H1 (cell line): ENCODE results near the gene ZNF423. TPM values are rescaled to one million over a fixed set of nuclear protein-coding genes. Genes with fewer than 3 reads are reported as not detected.

Source experiments
- CTCF ChIA-PET: fragments of 300-600 bp; sonication (Branson Sonifier 250); formaldehyde crosslinking; loops from one replicate; lab custom pipeline; 2021; ENCODE audit not compliant: partially characterized antibody; lab: Charles Lee
- POLR2A ChIA-PET: fragments of 300-600 bp; sonication (Branson Sonifier 250); formaldehyde crosslinking; loops from one replicate; lab custom pipeline; 2021; ENCODE audit warnings: inconsistent platforms; ENCODE audit not compliant: partially characterized antibody; lab: Charles Lee
- DNase-seq, 2 experiments: peaks; one replicate each; pipeline versions ENCODE4 v3.0.0 to v3.0.0-alpha.2; 2010 to 2022; ENCODE audit warnings: low spot score in 2 of 2, low read depth in 1 of 2, mixed read lengths in 1 of 2
- FAIRE-seq: peaks from 2 replicates; lab custom pipeline; 2011; peaks lifted over from hg19 to GRCh38; lab: Jason Lieb, UNC
- H2AFZ ChIP-seq: 2 replicates; pipeline ENCODE4 v1.8.1; 2012; ENCODE audit warnings: low read length, inconsistent platforms
- H2AK5ac ChIP-seq: 2 replicates; pipeline ENCODE4 v1.6.1; 2013; ENCODE audit warnings: low read depth, low read length
- H2BK120ac ChIP-seq: replicated peaks from 2 replicates; pipeline ENCODE3; 2013; ENCODE audit warnings: low read depth, low read length, inconsistent platforms
- H2BK12ac ChIP-seq: 2 replicates; pipeline ENCODE4 v1.6.1; 2013; ENCODE audit warnings: low read depth, low read length
- H2BK15ac ChIP-seq: 2 replicates; pipeline ENCODE4 v1.6.1; 2013; ENCODE audit warnings: low read length
- H2BK20ac ChIP-seq: 2 replicates; pipeline ENCODE4 v1.6.1; 2013; ENCODE audit warnings: low read length
- H2BK5ac ChIP-seq: 2 replicates; pipeline ENCODE4 v1.6.1; 2013; ENCODE audit warnings: low read depth, low read length
- H3K14ac ChIP-seq: 2 replicates; pipeline ENCODE4 v1.6.1; 2013; ENCODE audit warnings: inconsistent platforms; ENCODE audit not compliant: insufficient read length
- H3K18ac ChIP-seq: 2 replicates; pipeline ENCODE4 v1.6.1; 2013; ENCODE audit warnings: low read length; ENCODE audit errors: extremely low read depth
- H3K23ac ChIP-seq: 2 replicates; pipeline ENCODE4 v1.6.1; 2013; ENCODE audit warnings: inconsistent platforms; ENCODE audit not compliant: insufficient read length
- H3K23me2 ChIP-seq: 2 replicates; pipeline ENCODE4 v1.6.1; 2013; ENCODE audit warnings: low read depth, low read length
- H3K27ac ChIP-seq: 2 replicates; pipeline ENCODE4 v1.6.1; 2011; ENCODE audit warnings: low read depth, low read length, inconsistent platforms
- H3K27me3 ChIP-seq, 4 experiments: replicated peaks in 1 of 4; 1 replicate in 1 of 4; 2 replicates in 3 of 4; pipeline versions ENCODE4 v1.6.1 to v1.8.1; 2011 to 2013; ENCODE audit warnings: low read length in 3 of 4, mild to moderate bottlenecking in 3 of 4, inconsistent platforms in 2 of 4, mixed read lengths in 2 of 4, moderate library complexity in 1 of 4; ENCODE audit not compliant: control insufficient read depth in 3 of 4, insufficient read depth in 3 of 4; ENCODE audit errors: extremely low read depth in 1 of 4
- H3K36me3 ChIP-seq, 4 experiments: 2 replicates each; pipeline versions ENCODE4 v1.6.1 to v1.8.1; 2011 to 2013; ENCODE audit warnings: mild to moderate bottlenecking in 4 of 4, low read length in 3 of 4, moderate library complexity in 2 of 4, control low read depth in 1 of 4, inconsistent platforms in 1 of 4; ENCODE audit not compliant: insufficient read depth in 4 of 4, control insufficient read depth in 2 of 4
- H3K4ac ChIP-seq: replicated peaks from 2 replicates; pipeline ENCODE3; 2013; ENCODE audit warnings: low read length, low read depth, mixed read lengths, inconsistent platforms; ENCODE audit not compliant: insufficient read length
- H3K4me1 ChIP-seq, 4 experiments: replicated peaks in 1 of 4; 1 replicate in 1 of 4; 2 replicates in 3 of 4; pipeline versions ENCODE4 v1.6.1 to v1.8.1; 2011 to 2013; ENCODE audit warnings: low read length in 3 of 4, inconsistent platforms in 2 of 4, mixed read lengths in 1 of 4; ENCODE audit not compliant: insufficient read depth in 4 of 4, control insufficient read depth in 3 of 4
- H3K4me2 ChIP-seq, 2 experiments: 2 replicates each; pipeline versions ENCODE4 v1.6.1 to v1.8.1; 2011 to 2013; ENCODE audit warnings: low read depth in 2 of 2, low read length in 2 of 2, control low read depth in 1 of 2, inconsistent platforms in 1 of 2, mild to moderate bottlenecking in 1 of 2; ENCODE audit not compliant: insufficient read depth in 1 of 2
- H3K4me3 ChIP-seq, 4 experiments: fragments of 200-600, 300-600 bp in 1 of 4; sonication (generic), shearing (Covaris generic), sonication (Bioruptor Twin) in 1 of 4; 2 replicates each; pipeline versions ENCODE4 v1.5.1 to v1.8.1; 2011 to 2016; ENCODE audit warnings: low read length in 4 of 4, low read depth in 3 of 4, control low read depth in 2 of 4, inconsistent platforms in 2 of 4, mild to moderate bottlenecking in 2 of 4, mixed read lengths in 1 of 4, moderate library complexity in 1 of 4; ENCODE audit not compliant: insufficient read depth in 2 of 4; ENCODE audit errors: extremely low read depth in 1 of 4
- H3K56ac ChIP-seq: replicated peaks from 2 replicates; pipeline ENCODE3; 2013; ENCODE audit warnings: low read depth, mild to moderate bottlenecking, mixed read lengths, low read length, inconsistent platforms; ENCODE audit not compliant: insufficient read length
- H3K79me1 ChIP-seq: 2 replicates; pipeline ENCODE4 v1.6.1; 2013; ENCODE audit warnings: low read depth, low read length, control low read depth
- H3K79me2 ChIP-seq, 2 experiments: 2 replicates each; pipeline versions ENCODE4 v1.6.1 to v1.8.1; 2012 to 2013; ENCODE audit warnings: low read length in 2 of 2, mild to moderate bottlenecking in 2 of 2, inconsistent platforms in 1 of 2; ENCODE audit not compliant: insufficient read depth in 2 of 2, control insufficient read depth in 1 of 2
- H3K9ac ChIP-seq, 4 experiments: replicated peaks in 1 of 4; 1 replicate in 1 of 4; 2 replicates in 3 of 4; pipeline versions ENCODE4 v1.6.1 to v1.8.1; 2011 to 2013; ENCODE audit warnings: low read depth in 3 of 4, low read length in 3 of 4, control low read depth in 2 of 4, mild to moderate bottlenecking in 2 of 4, moderate library complexity in 2 of 4, inconsistent platforms in 1 of 4; ENCODE audit errors: extremely low read depth in 1 of 4
- H3K9me3 ChIP-seq, 2 experiments: 2 replicates each; pipeline versions ENCODE4 v1.6.1 to v1.8.1; 2012 to 2013; ENCODE audit warnings: mild to moderate bottlenecking in 2 of 2, moderate library complexity in 2 of 2, control low read depth in 1 of 2, inconsistent platforms in 1 of 2, low read depth in 1 of 2, low read length in 1 of 2, mixed read lengths in 1 of 2; ENCODE audit not compliant: insufficient read depth in 2 of 2
- H4K20me1 ChIP-seq, 2 experiments: replicated peaks in 1 of 2; 2 replicates each; pipeline versions ENCODE3 to v1.8.1; 2011 to 2013; ENCODE audit warnings: inconsistent platforms in 2 of 2, low read length in 2 of 2, mild to moderate bottlenecking in 1 of 2; ENCODE audit not compliant: insufficient read depth in 2 of 2, control insufficient read depth in 1 of 2
- H4K5ac ChIP-seq: 2 replicates; pipeline ENCODE4 v1.6.1; 2013; ENCODE audit warnings: low read length, low read depth, mixed read lengths, inconsistent platforms; ENCODE audit not compliant: insufficient read length
- H4K8ac ChIP-seq: 2 replicates; pipeline ENCODE4 v1.8.0; 2013; ENCODE audit warnings: mild to moderate bottlenecking, moderate library complexity, low read length, inconsistent platforms; ENCODE audit not compliant: insufficient read depth; ENCODE audit errors: extremely low read depth
- H4K91ac ChIP-seq: replicated peaks from 2 replicates; pipeline ENCODE3; 2013; ENCODE audit warnings: low read length, mixed read lengths, inconsistent platforms; ENCODE audit not compliant: insufficient read length
- CBX8 ChIP-seq: fragments of 300-800, 300-1000 bp; sonication (generic); IDR thresholded peaks from 2 replicates; pipeline ENCODE4 v1.7.1; 2016; ENCODE audit warnings: low read depth, low read length, borderline replicate concordance
- EGR1 ChIP-seq: IDR thresholded peaks from 2 replicates; pipeline ENCODE4 v1.6.1; 2011; ENCODE audit warnings: low read depth, low read length, borderline replicate concordance
- JUN ChIP-seq: IDR thresholded peaks from 2 replicates; pipeline ENCODE4 v1.6.1; 2011; ENCODE audit warnings: low read depth, mild to moderate bottlenecking, improper control_type of control experiment, low read length
- JUND ChIP-seq: IDR thresholded peaks from 2 replicates; pipeline ENCODE4 v1.6.1; 2011; ENCODE audit warnings: mild to moderate bottlenecking, improper control_type of control experiment, low read length
- MAX ChIP-seq: IDR thresholded peaks from 2 replicates; pipeline ENCODE4 v1.6.1; 2012; ENCODE audit warnings: inconsistent platforms
- RBBP5 ChIP-seq: IDR thresholded peaks from 2 replicates; pipeline ENCODE4 v1.7.1; 2012; ENCODE audit warnings: low read depth, mild to moderate bottlenecking, inconsistent platforms, low read length, moderate library complexity, borderline replicate concordance
- RFX5 ChIP-seq: IDR thresholded peaks from 2 replicates; pipeline ENCODE4 v1.6.1; 2011; ENCODE audit warnings: low read depth, low read length, improper control_type of control experiment, borderline replicate concordance
- SP4 ChIP-seq: IDR thresholded peaks from 2 replicates; pipeline ENCODE4 v1.6.1; 2012; ENCODE audit warnings: low read length, inconsistent platforms
- SUZ12 ChIP-seq: fragments of 200-600 bp; sonication (generic); IDR thresholded peaks from 2 replicates; pipeline ENCODE4 v1.6.1; 2012; ENCODE audit warnings: mild to moderate bottlenecking, inconsistent platforms, low read length, moderate library complexity, mixed read lengths
- TAF1 ChIP-seq: IDR thresholded peaks from 2 replicates; pipeline ENCODE4 v1.6.1; 2011; ENCODE audit warnings: mild to moderate bottlenecking, low read depth, low read length
- TAF7 ChIP-seq: optimal IDR thresholded peaks from 2 replicates; pipeline ENCODE3; 2011; ENCODE audit warnings: low read depth, mild to moderate bottlenecking, inconsistent platforms, low read length, moderate library complexity, borderline replicate concordance
- USF2 ChIP-seq: IDR thresholded peaks from 2 replicates; pipeline ENCODE4 v1.6.1; 2011; ENCODE audit warnings: low read length, improper control_type of control experiment
- YY1 ChIP-seq: IDR thresholded peaks from 2 replicates; pipeline ENCODE4 v1.6.1; 2011; ENCODE audit warnings: low read depth, mild to moderate bottlenecking, low read length
- WGBS, 2 experiments: shearing (Covaris generic) in 1 of 2; methylation state at CpG; one replicate each; pipeline versions ENCODE4 v1.1.6 to v1.1.7; 2013 to 2015; ENCODE audit warnings: low lambda C conversion rate in 2 of 2, mixed read lengths in 2 of 2, inconsistent platforms in 1 of 2, low coverage in 1 of 2, missing lambda C conversion rate in 1 of 2; ENCODE audit not compliant: insufficient replicate concordance in 2 of 2, insufficient coverage in 1 of 2, insufficient read length in 1 of 2; ENCODE audit errors: extremely low coverage in 1 of 2, missing lambda C conversion rate in 1 of 2; 5-methylcytosine and 5-hydroxymethylcytosine counted together
- polyA plus RNA-seq, 7 experiments: library from polyadenylated mRNA; depleted of rRNA in 3 of 7; stranded (reverse) in 5 of 7; unstranded in 2 of 7; fragments of >200 nt in 5 of 7; fragments of 200-250 nt in 2 of 7; gene quantifications; 1 replicate in 5 of 7; 2 replicates in 1 of 7; 4 replicates in 1 of 7; pipeline versions ENCODE4 v1.2.1 to v1.2.3, GENCODE V29; 2011 to 2013; ENCODE audit warnings: missing spikeins in 2 of 7, mixed read lengths in 2 of 7
- total RNA-seq: library from RNA; stranded (reverse); fragmentation: NEBNext Ultra II Directional; extraction: Animal tissue kit (Norgen Biotek cat#: 25700); gene quantifications from 2 replicates; pipeline ENCODE4 v1.2.1, GENCODE V29; 2021

The ZNF423 gene
- total and polyA plus RNA-seq, 2 of the 8 experiments (the other 6 are each of a cell fraction or from before 2014, with no cell fraction given), result 38.2 to 52.3 TPM

GRCh38 chr16:49456763-49457162 is 399.1 kb downstream of the ZNF423 start:
- Histone ChIP-seq H3K9ac (no peak overlapping the region), H3K18ac (no peak overlapping the region), H4K8ac (peak overlapping the region; percentile 1; the same call in 1 of the 2 replicates), H4K5ac (no peak overlapping the region), H3K14ac (no peak overlapping the region), H2BK20ac (no peak overlapping the region), H2BK5ac (no peak overlapping the region), H4K91ac (no peak overlapping the region), H4K20me1 (no peaks in the 10 kb centered on the region), H3K79me2 (no peaks in the 10 kb centered on the region), H3K79me1 (no peaks in the 10 kb centered on the region; the same call in 1 of the 2 replicates), H3K23ac (no peak overlapping the region), H3K27ac (no peak overlapping the region), H2BK120ac (no peak overlapping the region), H3K9me3 (no peaks in the 10 kb centered on the region), H2BK12ac (no peak overlapping the region), H2AK5ac (no peak overlapping the region), H3K36me3 (no peaks in the 10 kb centered on the region), H2BK15ac (no peak overlapping the region), H3K4me3 (no peak overlapping the region), H3K23me2 (no peaks in the 10 kb centered on the region), H2AFZ (no peak overlapping the region), H3K4me1 (peaks cover 0 to 9% (median 3%) of the 10 kb centered on the region in 4 experiments; a peak in 6 of 7 replicates), H3K4ac (no peak overlapping the region), H3K56ac (no peak overlapping the region), H3K4me2 (no peak overlapping the region), H3K27me3 (no peaks in the 10 kb centered on the region; a peak in 1 of 7 replicates)
- POLR2A ChIA-PET, result no interaction called here
- DNase-seq (peak in 1 of 2 experiments; percentile 33), FAIRE-seq (no peak)
- CTCF ChIA-PET, result interaction anchor here (0.6 to 2.2 kb wide), 3 partner anchors 9 to 545 kb away, joined by 4 to 7 read pairs (median 5); no protein-coding TSS in a partner anchor
- 84% methylated on average over 9 of the region's 10 CpGs; no CpG with 5 or more reads in 1 of the 2 experiments for WGBS, 2 experiments
- TF ChIP-seq CBX8 (no peak), RBBP5 (no peak), JUND (no peak), SUZ12 (no peak), TAF7 (no peak), RFX5 (no peak), TAF1 (no peak), MAX (no peak), EGR1 (no peak), SP4 (no peak), JUN (no peak), USF2 (no peak), YY1 (no peak)
